Posterior vena cava (tissue), 2 donors: ENCODE results near the gene LY6G6D. TPM values are rescaled to one million over a fixed set of nuclear protein-coding genes. Genes with fewer than 3 reads are reported as not detected.
A peak's percentile ranks its signal among the peaks of the same experiment; 100 is the strongest.
"Not testable (repeated sequence)": the region's sequence is repeated elsewhere in the genome, so short reads cannot be mapped to it uniquely, and the experiment has no call there.

Experiments
- DNase-seq: peaks from one replicate; pipeline ENCODE4 v3.0.0-alpha.2; 2020; ENCODE audit warnings: low spot score
- intact Hi-C, 2 donors: fragments of 100-400 bp; cut with DNase I; formaldehyde crosslinking; loops; one replicate each; pipeline versions ENCODE4 v1.14.1 to v1.14.2; 2022 to 2023
- total RNA-seq, 2 donors: library from RNA; stranded (reverse); fragmentation: NEBNext Ultra II Directional; extraction: Animal tissue kit (Norgen Biotek cat#: 25700); gene quantifications; one replicate each; pipeline ENCODE4 v1.2.1, GENCODE V29; 2021
- donor health status: DM: yes; HTN: yes; CAD: no.
- donor health status: DM: yes; HTN: yes; CAD: no.

LY6G6D gene
- total RNA-seq, 2 donors from 2014 or later = not detected

DNA sequence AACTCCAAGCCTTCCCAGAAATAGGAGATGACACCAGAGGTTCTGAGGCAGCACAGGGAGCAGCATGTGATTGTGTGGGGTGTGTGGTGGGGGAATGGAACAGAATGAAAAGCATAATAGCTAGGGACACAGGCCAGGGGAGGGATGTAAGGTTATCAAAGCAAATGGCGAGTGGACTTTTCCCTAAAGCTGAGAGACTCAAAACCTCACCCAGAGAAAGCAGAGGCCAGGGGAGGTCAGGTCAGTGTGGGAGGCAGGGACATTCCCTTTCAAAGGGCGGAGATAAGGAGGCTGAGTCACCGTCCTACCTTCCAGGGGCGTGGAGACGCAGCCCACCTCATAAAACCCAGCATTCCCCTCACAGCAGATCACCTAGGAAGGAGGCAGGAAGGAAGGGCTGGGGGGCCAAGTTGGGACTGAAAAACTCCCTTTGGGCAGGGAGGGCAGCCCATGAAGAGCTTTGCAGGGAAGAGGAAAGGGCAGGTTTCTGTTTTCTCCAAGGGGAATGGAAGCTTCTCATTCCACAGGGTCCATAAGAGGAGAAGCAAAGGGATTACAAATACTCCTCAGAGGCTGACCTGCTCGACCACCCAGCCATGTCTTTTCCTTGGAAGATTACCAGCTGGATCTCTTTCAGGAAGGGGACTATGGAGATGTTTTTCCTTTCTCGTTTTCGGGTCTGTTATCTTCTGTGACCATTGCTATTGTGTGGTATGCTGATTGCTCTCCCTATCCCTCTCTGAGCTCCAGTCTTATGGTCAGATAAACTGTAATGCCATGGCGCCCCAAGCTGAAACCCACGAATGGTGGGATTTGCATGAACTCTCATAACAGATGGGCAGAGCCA is 24.7 kb upstream of the LY6G6D start:
- intact Hi-C loops = no loop called here
- DNase-seq = peak; percentile 66

- intact Hi-C loops = no loop called here
- no peak for DNase-seq
Observed at GRCh38 chr6:31691078-31691463, 24.1 kb upstream of the LY6G6D start.

DNA sequence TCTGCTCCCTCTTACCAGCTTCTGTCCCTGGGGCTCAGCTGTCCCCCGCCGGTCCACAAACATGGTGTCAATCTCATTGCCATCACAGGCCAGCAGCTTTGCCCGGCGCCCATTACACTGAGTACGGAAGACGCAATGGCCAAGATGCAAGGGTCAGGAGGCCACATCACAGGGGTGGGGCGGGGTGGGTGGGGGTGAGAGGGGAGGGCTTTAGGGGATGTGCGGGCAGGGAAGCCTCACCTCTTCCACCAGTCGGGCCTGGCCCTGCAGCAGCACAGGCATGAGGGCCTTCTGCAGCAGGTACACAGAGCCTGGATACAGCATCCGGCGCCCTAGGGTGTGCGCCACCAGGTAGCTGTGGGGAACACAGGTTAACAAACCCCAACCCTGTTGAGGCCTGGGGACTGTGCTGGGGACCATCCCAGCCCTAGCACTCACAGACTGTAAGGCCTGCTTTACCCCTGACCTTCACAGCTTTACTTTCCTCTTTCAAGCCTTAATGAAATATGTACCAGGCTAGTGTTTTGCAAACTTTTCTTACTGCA is 23.5 kb upstream of the LY6G6D start:
- DNase-seq = peak; percentile 76
- intact Hi-C loops = no loop called here

- intact Hi-C loops = no loop called here
- DNase-seq = no peak
Observed at GRCh38 chr6:31692353-31692752, 22.8 kb upstream of the LY6G6D start.

GRCh38 chr6:31692886-31693285 is 22.3 kb upstream of the LY6G6D start:
- intact Hi-C loops = no loop called here
- DNase-seq = no peak

GRCh38 chr6:31693535-31693934 is 21.6 kb upstream of the LY6G6D start:
- intact Hi-C loops = no loop called here
- DNase-seq = no peak

- DNase-seq = no peak
- intact Hi-C loops = no loop called here
Observed at GRCh38 chr6:31697555-31697954, 17.6 kb upstream of the LY6G6D start.

DNA sequence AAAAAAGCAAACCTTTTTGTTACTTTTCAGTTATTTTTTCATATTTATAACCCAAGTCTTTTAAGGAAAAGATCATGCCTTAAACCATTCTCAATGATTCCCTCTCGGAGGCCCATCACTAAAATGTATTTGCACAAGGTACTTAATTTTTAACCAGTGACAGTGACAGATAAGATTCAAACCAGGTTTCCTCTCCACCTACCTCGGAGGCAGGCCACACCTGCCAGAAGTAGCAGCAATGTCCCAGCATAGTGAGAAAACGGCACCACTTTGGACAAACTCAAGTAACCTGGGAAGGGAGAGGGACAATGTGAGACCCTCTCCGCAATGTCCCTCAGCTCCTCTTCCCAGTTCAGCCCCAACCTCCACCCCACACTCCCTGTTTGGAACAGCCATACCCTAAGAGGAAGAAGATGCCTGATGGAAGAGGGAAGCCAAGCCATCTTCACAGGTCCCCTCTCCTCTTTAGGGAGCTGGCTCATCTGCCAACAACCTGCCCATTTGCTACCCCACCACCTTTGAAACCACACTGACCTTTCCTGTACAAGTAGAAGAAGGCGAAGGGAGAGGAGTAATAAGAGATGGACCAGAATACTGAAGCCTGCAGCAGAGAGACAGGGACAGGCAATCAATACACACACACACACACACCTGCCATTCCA is 14.3 kb upstream of the LY6G6D start:
- DNase-seq = no peak
- intact Hi-C loops = no loop called here

GRCh38 chr6:31701666-31702404 is 13.3 kb upstream of the LY6G6D start:
- no peak for DNase-seq
- intact Hi-C loops = no loop called here

DNA sequence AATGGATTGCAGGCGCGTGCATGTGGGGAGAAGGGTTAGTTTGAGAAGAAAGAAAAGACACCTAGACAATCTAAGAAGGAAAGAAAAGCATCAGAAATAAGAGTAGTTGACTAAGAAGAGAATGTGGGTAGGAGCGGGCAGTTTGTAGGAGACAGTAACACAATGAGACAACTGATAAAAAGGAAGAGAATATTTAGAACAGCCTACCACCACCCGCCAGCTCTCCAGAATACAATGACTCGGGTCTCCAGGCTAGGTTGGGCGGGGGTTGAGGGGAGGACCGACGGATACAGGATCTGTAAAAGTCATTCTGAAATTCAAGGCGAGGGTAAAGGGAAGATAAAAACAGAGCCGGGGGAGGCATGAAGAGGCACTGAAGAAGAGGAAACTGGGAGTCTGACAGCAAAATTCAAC is 12.7 kb upstream of the LY6G6D start:
- intact Hi-C loops = no loop called here
- DNase-seq = no peak

DNA sequence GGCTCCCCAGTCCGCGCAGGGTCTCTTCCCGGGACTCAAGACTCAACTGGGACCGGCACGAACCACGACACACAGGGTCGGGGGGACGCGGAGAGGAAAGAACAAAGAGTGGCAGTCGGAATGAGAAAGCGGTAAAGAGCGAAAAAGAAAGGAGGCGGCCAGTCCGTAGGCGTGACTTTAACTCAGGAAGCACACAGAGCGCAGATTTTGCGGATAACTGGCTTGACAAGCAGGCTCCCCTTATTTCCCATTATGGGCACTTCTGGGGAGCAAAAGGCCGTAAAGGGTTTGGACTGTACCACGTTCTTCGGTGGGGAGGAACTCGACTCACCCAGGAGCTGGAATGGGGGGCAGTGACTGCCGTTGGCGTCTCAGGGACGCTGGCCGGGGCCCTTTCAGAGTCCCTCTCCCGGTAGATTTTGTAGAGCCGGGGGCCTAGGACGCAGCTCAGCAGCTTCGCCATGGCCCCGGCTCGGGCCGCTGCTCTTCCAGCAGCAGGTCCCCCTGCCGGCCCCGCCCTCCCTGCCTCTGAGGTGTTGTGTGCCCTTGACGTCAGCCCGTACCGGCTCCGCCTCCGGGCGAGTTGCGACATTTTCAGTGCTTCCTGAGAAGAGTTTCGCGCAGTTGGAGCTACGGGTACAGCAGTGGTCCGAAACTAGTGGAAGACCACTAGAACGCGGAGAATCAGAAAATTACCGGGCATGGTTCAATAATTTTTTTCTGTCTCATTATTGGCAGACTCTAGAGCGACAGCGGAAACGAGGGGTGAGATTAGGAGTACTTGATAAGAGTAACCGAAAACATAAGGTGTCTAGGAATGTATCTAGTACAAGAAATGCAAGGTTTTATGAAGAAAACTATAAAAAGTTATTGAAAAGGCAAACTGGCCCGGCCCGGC is 12.1 kb upstream of the LY6G6D start, which contains the start of gene ABHD16A:
Gene ABHD16A, minus strand, starts transcription at position 506 of the 898 bp plus-strand sequence. Its CDS starts 43 bp downstream, at position 463.
- intact Hi-C loops = no loop called here
- DNase-seq = peak; percentile 100

- no peak for DNase-seq
- intact Hi-C loops = no loop called here
Observed at GRCh38 chr6:31705931-31706330, 9.2 kb upstream of the LY6G6D start.

DNA sequence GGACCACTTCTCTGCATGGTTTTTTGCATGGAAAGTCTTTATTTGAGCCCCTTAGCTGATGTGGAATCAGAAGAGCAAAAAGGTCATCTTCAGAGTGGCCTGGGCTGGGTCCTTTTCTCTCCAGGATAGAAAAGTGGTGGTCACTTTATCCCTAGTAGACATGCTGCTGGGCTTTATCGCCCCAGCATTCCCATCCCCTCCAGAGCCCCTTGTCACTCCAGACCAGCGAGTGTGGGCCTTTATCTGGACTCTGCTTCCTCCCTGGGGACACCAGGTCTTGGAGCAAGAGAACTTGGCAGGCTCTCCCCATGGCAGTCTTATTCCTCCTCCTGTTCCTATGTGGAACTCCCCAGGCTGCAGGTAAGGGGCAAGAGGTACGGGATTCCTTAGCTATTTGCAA is 8.5 kb upstream of the LY6G6D start, which contains the start of gene LY6G6F:
Gene LY6G6F, plus strand, starts transcription at position 268 of the 400 bp plus-strand sequence. Its CDS starts 41 bp downstream, at position 309.
- intact Hi-C loops = no loop called here
- no peak for DNase-seq

GRCh38 chr6:31707701-31708100 is 7.4 kb upstream of the LY6G6D start:
- intact Hi-C loops = no loop called here
- no peak for DNase-seq

DNA sequence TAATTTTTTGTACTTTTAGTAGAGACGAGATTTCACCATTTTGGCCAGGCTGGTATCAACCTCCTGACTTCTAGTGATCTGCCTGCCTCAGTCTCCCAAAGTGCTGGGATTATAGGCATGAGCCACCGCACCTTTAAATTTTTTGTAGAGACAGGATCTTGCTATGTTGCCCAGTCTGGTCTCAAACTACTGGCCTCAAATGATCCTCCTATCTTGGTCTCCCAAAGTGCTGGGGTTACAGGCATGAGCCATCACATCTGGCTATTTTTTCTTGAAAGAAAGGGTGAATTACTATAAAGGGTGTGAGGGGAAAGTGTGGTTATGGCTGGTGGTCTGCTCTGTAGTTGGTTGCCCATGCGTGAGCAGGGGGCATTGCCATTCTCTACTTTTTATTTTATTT is 6.9 kb upstream of the LY6G6D start:
- intact Hi-C loops = no loop called here
- DNase-seq = no peak

DNA sequence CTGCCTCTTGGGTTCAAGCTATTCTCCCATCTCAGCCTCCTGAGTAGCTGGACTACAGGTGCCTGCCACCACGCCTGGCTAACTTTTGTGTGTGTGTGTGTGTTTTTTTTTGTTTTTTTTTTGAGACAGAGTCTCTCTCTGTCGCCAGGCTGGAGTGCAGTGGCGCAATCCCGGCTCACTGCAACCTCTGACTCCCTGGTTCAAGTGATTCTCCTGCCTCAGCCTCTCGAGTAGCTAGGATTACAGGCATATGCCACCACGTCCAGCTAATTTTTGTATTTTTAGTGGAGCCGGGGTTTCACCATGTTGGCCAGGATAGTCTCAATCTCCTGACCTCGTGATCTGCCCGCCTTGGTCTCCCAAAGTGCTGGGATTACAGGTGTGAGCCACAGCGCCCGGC is 6.0 kb upstream of the LY6G6D start:
- DNase-seq, intact Hi-C loops: not testable (repeated sequence)

DNA sequence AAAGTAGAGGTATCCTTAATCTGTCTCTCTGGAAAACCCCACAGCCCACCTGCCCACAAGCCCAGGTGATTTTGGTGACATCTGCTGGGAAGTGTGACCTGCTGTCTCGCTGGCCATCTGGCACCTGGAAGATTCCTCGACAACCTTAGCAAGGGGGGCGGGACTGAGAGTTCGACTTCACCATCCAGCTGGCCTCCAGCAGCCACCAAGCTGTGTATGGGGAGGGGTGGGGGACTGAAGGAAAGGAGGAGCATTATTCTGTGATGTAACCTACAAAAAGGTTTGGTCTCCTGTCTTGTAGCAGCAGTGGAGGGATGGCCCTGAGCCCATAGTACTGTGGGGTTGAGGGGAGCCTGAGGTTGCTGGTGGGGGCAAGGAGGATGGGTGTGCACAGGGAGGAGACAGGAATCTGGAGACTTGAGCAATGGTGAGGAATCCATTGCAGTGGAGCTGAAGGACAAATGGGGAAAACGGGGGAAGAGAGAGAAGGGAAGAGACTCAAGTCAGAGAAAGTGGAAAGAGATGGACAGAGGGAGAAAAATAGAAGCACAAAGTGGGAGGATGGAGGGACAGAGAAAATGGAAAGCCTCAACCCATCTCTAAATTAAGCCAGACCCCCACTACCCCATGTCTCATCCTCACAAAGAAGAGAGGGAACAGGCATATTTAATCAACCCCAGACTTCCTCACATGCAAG is 4.5 kb upstream of the LY6G6D start:
- DNase-seq = no peak
- intact Hi-C loops = no loop called here

- no peak for DNase-seq
- intact Hi-C loops = no loop called here
Observed at GRCh38 chr6:31711233-31711632, 3.9 kb upstream of the LY6G6D start.
